Mucosa of stomach (tissue), 1 donor: ENCODE data around the gene RASSF3.
"Not testable (repeated sequence)": the region's sequence is repeated elsewhere in the genome, so short reads cannot be mapped to it uniquely, and the experiment has no call there.

Experiments used
- H3K27me3 ChIP-seq: one replicate; pipeline ENCODE4 v1.7.0; 2013; ENCODE audit warnings: mild to moderate bottlenecking, low read length; ENCODE audit not compliant: control insufficient read depth, insufficient read depth
- H3K36me3 ChIP-seq: one replicate; pipeline ENCODE4 v1.7.0; 2013; ENCODE audit warnings: low read length; ENCODE audit not compliant: control insufficient read depth, insufficient read depth
- H3K4me1 ChIP-seq: one replicate; pipeline ENCODE4 v1.7.0; 2013; ENCODE audit warnings: mild to moderate bottlenecking, low read length; ENCODE audit not compliant: control insufficient read depth, insufficient read depth
- H3K4me3 ChIP-seq: one replicate; pipeline ENCODE4 v1.7.0; 2013; ENCODE audit warnings: low read length
- H3K9ac ChIP-seq: one replicate; pipeline ENCODE4 v1.7.0; 2013; ENCODE audit warnings: mild to moderate bottlenecking, low read length, moderate library complexity
- H3K9me3 ChIP-seq: one replicate; pipeline ENCODE4 v1.7.0; 2013; ENCODE audit warnings: mild to moderate bottlenecking, low read length, moderate library complexity; ENCODE audit not compliant: control insufficient read depth
- donor health status: Pancreatic carcinoma.

RASSF3 gene

GRCh38 chr12:64578566-64578965 is 31.7 kb upstream of the RASSF3 start:
- Histone ChIP-seq H3K36me3 (no peaks in the 10 kb centered on the region), H3K27me3 (no peaks in the 10 kb centered on the region), H3K9me3 (no peaks in the 10 kb centered on the region), H3K9ac (no peak overlapping the region), H3K4me3 (no peak overlapping the region), H3K4me1 (no peaks in the 10 kb centered on the region)

- Histone ChIP-seq H3K9ac (no peak overlapping the region), H3K4me1 (no peaks in the 10 kb centered on the region), H3K4me3 (no peak overlapping the region), H3K27me3 (no peaks in the 10 kb centered on the region), H3K9me3 (no peaks in the 10 kb centered on the region), H3K36me3 (no peaks in the 10 kb centered on the region)
Observed at GRCh38 chr12:64580681-64581080, 29.6 kb upstream of the RASSF3 start.

- Histone ChIP-seq H3K9ac (no peak overlapping the region), H3K4me3 (no peak overlapping the region), H3K4me1 (no peaks in the 10 kb centered on the region), H3K36me3 (no peaks in the 10 kb centered on the region), H3K9me3 (no peaks in the 10 kb centered on the region), H3K27me3 (no peaks in the 10 kb centered on the region)
Observed at GRCh38 chr12:64582114-64582513, 28.2 kb upstream of the RASSF3 start.

DNA sequence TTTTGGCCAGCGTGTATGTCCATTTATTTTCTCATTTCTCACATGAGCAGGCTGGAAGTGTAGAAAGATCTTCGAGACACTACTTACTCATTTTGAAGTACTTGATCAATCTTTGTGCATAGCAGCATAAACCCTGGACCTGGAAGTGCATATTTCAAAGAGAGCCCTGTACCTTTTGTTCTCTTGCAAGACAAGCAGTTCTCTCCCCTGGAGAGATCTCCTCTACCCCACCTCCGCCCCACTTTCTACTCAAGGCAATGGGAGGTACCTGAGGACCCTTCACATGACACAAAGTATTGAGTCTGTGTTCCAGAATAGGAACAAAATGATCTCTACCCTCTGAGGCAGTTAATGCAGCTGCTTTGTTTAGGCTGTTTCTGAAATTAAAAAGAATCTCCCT is 27.4 kb upstream of the RASSF3 start:
- no peaks in the 10 kb centered on the region for H3K9me3 ChIP-seq
- H3K36me3 ChIP-seq: no peaks in the 10 kb centered on the region
- H3K4me1 ChIP-seq: no peaks in the 10 kb centered on the region
- no peak overlapping the region for H3K9ac ChIP-seq
- H3K27me3 ChIP-seq: no peaks in the 10 kb centered on the region
- no peak overlapping the region for H3K4me3 ChIP-seq

DNA sequence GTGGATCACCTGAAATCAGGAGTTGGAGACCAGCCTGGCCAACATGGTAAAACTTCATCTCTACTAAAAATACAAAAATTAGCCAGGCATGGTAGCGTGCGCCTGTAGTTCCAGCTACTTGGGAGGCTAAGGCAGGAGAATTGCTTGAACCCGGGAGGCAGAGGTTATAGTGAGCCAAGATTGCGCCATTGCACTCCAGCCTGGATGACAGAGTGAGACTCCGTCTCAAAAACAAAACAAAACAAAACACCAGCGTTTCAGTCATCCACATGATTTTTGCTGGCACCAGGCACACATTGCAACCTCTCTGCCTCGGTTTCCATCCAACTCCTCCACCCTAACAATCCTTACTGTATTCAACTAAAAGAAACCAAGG is 26.9 kb upstream of the RASSF3 start:
- not testable (repeated sequence) for H3K4me3 ChIP-seq, H3K27me3 ChIP-seq, H3K9me3 ChIP-seq, H3K4me1 ChIP-seq, H3K36me3 ChIP-seq, H3K9ac ChIP-seq

- Histone ChIP-seq H3K27me3 (no peaks in the 10 kb centered on the region), H3K36me3 (no peaks in the 10 kb centered on the region), H3K9ac (no peak overlapping the region), H3K4me3 (no peak overlapping the region), H3K4me1 (no peaks in the 10 kb centered on the region), H3K9me3 (no peaks in the 10 kb centered on the region)
Observed at GRCh38 chr12:64583771-64584421, 26.4 kb upstream of the RASSF3 start.

GRCh38 chr12:64585104-64585503 is 25.2 kb upstream of the RASSF3 start:
- no peaks in the 10 kb centered on the region for H3K36me3 ChIP-seq
- H3K9ac ChIP-seq: no peak overlapping the region
- H3K27me3 ChIP-seq: no peaks in the 10 kb centered on the region
- no peak overlapping the region for H3K4me3 ChIP-seq
- no peaks in the 10 kb centered on the region for H3K4me1 ChIP-seq
- H3K9me3 ChIP-seq: no peaks in the 10 kb centered on the region

GRCh38 chr12:64587447-64587846 is 22.8 kb upstream of the RASSF3 start:
- no peaks in the 10 kb centered on the region for H3K9me3 ChIP-seq
- H3K27me3 ChIP-seq: no peaks in the 10 kb centered on the region
- H3K4me1 ChIP-seq: no peaks in the 10 kb centered on the region

GRCh38 chr12:64590183-64590582 is 20.1 kb upstream of the RASSF3 start:
- no peak overlapping the region for H3K4me3 ChIP-seq

More at GRCh38 chr12:64587447-64587846, 22.8 kb upstream of the RASSF3 start:
- Histone ChIP-seq H3K9ac (no peak overlapping the region), H3K36me3 (no peaks in the 10 kb centered on the region), H3K4me3 (no peak overlapping the region)

DNA sequence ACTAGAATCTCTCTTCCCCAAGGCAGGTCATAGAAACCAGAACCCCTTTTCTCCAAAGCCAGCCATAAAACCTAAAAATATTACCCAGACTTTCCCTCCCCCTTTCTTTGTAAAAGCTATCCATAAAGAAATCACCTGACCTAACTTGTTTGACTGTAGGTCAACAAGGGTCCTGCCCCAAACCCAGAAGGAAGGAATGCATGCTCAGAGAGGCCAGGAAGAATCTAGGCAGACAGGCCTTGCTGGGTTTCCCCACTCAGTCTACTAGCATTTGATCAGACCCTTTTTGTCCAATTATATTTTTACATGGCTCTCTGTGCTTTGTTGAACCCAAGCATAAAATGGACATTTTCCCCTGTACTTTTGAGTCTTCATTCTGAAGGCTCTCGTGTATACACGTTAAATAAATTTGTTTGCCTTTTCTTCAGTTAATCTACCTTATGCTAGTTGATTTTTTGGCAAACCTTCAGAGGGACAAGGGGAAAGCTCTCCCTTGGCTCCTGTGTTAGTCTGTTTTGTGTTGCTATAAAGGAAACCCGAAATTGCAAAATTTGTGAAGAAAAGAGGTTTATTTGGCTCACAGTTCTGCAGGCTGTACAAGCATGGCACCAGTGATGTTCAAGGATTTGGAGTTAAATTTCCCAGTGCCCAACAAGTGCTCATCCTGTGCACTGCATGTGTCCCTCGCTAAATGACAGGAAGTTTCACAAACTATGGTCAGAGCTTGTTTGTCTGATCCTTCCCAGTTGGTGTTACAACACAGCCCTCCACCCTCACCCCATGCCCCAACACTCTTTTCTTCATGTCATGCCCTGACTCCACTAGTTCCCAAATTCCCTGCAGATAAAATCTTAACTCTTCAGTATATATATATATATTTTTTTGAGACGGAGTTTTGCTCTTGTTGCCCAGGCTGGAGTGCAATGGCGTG is 14.2 kb upstream of the RASSF3 start:
- no peak overlapping the region for H3K4me3 ChIP-seq
- no peaks in the 10 kb centered on the region for H3K36me3 ChIP-seq
- peaks cover 4% of the 10 kb centered on the region for H3K4me1 ChIP-seq

More at GRCh38 chr12:64590183-64590582, 20.1 kb upstream of the RASSF3 start:
- Histone ChIP-seq H3K9ac (no peak overlapping the region), H3K27me3 (no peaks in the 10 kb centered on the region), H3K9me3 (no peaks in the 10 kb centered on the region), H3K4me1 (no peaks in the 10 kb centered on the region), H3K36me3 (no peaks in the 10 kb centered on the region)

DNA sequence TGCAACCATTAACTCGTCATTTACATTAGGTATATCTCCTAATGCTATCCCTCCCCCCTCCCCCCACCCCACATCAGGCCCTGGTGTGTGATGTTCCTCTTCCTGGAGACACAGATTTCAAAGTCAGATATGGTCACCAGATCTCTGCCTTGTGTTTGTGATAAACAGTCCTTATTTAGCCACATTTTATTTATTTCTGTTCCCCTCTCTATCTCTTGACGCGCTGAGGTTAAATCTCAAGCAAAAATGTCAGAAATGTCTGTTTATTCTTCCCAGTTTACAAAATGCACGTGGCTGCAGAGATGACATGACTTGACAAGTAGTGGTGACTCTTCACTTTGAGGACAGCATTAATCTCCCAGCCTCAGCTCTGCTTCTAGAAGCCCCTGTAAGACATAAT is 11.5 kb upstream of the RASSF3 start:
- peaks cover 4% of the 10 kb centered on the region for H3K4me1 ChIP-seq
- no peak overlapping the region for H3K9ac ChIP-seq
- H3K27me3 ChIP-seq: no peaks in the 10 kb centered on the region
- no peaks in the 10 kb centered on the region for H3K36me3 ChIP-seq
- no peaks in the 10 kb centered on the region for H3K9me3 ChIP-seq
- no peak overlapping the region for H3K4me3 ChIP-seq

More for the DNA sequence above, 14.2 kb upstream of the RASSF3 start:
- Histone ChIP-seq H3K27me3 (no peaks in the 10 kb centered on the region), H3K9me3 (no peaks in the 10 kb centered on the region), H3K9ac (no peak overlapping the region)

DNA sequence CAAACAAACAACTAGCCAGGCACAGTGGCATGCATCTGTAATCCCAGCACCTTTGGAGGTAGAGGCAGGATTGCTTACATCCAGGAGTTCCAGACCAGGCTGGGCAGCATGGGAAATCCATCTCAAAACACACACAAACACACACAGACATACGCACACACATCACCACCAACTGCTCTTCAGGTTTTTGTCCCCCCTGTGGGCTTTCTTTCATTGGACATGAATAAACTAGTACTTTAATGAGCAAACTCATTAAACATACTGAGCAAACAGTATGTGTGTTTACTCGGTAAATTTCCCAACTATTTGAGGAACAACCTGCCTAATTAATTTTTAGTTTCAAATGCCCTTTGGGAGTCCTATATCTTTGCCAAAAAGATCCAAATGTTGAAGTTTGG is 10.1 kb upstream of the RASSF3 start:
- Histone ChIP-seq H3K9ac (no peak overlapping the region), H3K9me3 (no peaks in the 10 kb centered on the region), H3K36me3 (no peaks in the 10 kb centered on the region), H3K4me3 (no peak overlapping the region), H3K27me3 (no peaks in the 10 kb centered on the region), H3K4me1 (peaks cover 4% of the 10 kb centered on the region)
